Fibroblast of skin of abdomen (primary cell): ENCODE data around the gene AGMAT.

Source experiments
- DNase-seq: peaks from one replicate; pipeline ENCODE4 v3.0.0-alpha.2; 2013

The AGMAT gene

DNA sequence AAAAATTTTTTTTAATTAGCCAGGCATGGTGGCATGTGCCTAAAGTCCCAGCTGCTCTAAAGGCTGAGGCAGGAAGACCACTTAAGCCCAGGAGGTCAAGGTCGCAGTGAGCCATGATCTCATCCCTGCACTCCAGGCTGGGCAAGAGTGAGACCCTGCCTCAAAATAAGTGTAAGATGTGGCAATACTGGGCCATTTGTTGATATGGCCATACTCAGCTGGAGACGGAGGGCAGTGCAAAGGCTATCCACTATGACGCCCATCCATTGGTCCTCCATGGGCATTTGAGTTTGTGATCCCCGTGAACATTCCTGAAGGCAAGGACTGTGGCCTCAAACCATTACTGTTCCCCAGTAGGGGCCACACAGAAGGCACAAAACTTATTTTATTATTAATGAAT lies 62.3 kb downstream of the AGMAT start:
- no peak for DNase-seq
